ENCODE measurements around the gene RAX.

RAX gene

DNA sequence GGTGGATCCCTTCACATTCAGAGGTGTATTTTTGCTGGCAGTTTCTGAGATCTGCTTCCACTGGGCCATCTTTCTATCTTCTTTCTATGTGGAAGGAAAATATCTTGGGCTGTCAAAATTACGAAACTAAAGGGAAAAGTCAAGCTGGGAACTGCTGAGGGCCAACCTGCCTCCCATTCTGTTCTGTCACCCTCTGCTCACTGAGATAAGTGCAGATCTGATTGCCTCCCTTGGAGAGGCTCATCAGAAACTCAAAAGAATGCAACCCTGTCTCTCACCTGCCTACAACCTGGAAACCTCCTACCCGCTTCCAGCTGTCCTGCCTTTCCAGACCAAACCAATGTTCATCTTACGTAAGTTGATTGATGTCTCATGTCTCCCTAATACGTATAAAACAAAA lies 26.5 kb downstream of the RAX start:
- DNase-seq (ENCODE audit: low read depth), result no peak

GRCh38 chr18:59242906-59243305 lies 30.3 kb downstream of the RAX start:
- DNase-seq (ENCODE audit: low read depth), result no peak

DNA sequence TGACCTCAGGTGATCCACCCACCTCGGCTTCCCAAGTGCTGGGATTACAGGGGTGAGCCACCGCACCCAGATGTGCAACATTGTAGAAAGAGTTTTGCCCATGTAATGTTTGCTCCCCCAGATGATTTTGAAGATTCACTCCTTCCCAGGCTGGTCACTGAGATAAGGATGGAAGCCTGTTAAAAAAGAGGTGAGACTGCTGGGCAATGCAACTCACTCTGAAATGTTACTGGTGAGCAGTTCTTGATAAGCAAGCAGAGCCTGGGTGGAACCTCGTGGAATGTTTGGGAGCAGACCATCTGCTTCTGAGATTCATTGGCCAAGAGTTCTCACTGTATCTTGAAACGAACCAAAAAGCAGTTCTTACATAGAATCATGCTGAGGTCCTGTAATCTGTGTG lies 33.6 kb downstream of the RAX start:
- no peak for DNase-seq (ENCODE audit: low read depth)

- no peak for DNase-seq (ENCODE audit: low read depth)
Measured at GRCh38 chr18:59238385-59238784, 34.9 kb downstream of the RAX start.

DNA sequence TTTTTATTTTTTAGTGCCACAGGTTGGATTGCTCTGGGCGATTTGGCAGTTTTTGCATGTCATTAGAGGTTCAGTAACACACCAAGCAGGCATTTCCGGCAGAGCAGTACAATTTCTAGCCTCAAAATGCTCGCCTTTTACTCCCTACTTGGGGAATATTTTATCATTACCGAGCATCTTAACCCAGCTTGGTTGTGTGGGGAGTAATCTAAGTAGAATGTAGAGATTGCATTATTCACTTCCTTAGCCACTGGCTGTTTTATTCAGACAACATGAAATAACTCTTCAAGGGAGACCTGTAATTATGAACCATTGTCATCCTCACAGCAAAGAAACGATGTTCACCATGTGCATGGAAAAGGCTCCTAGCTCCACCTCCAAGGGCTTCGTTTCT lies 40.2 kb downstream of the RAX start:
- DNase-seq (ENCODE audit: low read depth), result peak; percentile 71

DNA sequence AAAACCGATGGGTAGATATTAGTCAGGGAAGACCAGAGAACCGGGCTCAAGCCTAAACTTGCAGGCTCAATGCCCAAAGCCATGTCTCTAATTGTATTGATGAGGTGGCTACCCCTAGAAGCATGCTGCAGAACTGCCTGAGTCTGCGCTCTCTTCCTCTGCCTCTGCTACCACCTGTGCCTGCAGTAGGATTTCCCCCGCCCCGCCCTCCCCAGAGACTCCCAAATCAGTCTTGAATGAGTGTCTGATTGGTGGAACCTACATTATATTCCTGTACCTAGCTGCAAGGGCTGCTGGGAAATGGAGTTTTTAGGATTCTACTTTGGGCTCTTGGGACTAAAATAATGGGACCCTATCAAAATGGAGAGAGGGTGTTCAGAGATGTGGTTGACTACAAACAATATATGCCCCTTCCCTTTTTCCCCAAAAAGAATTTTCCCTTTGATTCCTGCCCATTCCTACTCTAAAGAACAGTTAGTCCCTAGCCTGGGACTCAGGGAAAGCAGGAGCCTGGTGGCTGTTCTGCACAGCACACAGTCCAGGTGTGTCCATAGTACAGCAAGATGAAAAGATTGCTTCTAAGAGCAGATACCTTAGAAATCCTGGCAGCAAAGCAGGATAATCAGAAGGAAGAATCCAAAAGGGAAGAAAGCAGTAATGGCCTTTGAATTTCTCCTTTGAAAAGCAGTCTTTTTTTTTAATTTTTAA lies 40.8 kb downstream of the RAX start:
- no peak for DNase-seq (ENCODE audit: low read depth)

DNA sequence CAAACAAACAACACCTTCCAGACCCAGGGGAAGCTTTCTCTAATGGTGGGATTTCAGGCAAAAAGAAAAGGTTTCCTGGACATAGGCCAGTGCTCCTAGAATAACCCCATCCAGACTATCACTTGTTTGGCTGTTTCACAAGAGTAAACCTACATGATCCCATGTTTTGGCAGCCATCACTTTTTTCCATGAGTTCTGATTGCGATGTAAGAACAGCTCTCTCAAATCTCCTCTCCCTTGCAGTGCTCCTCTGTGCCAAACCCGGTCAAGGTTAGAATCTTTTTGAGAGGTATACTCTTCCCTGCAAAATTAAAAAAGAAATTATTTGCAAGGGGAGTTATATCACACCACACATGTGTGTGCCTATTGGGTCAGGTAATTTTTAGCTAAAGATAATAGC lies 41.4 kb downstream of the RAX start:
- no peak for DNase-seq (ENCODE audit: low read depth)

GRCh38 chr18:59231114-59231513 lies 42.1 kb downstream of the RAX start:
- no peak for DNase-seq (ENCODE audit: low read depth)

- no peak for DNase-seq (ENCODE audit: low read depth)
Measured at GRCh38 chr18:59229701-59230443, 43.4 kb downstream of the RAX start.

- no peak for DNase-seq (ENCODE audit: low read depth)
Measured at GRCh38 chr18:59229191-59229590, 44.1 kb downstream of the RAX start.

GRCh38 chr18:59228351-59228750 lies 44.9 kb downstream of the RAX start:
- peak; percentile 68 for DNase-seq (ENCODE audit: low read depth)

DNA sequence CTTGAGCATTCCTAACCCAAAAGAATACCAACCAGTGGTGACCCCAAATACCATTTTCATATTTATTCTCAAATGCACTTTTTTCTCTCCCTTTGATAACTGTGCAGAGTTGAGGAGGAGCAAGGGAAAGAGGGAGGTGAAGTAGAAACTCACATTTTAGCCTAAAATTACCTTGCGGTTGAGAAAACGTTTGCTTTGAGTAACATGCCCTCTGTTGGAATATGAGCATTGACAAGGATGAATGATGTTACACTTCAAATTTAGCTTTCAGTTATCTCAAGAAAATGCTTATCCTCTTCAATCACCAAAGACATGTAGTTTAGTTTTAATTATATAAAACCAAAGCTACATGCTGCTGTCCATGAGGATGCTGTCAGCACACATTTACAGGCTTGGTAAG lies 50.9 kb downstream of the RAX start:
- DNase-seq (ENCODE audit: low read depth), result no peak

DNA sequence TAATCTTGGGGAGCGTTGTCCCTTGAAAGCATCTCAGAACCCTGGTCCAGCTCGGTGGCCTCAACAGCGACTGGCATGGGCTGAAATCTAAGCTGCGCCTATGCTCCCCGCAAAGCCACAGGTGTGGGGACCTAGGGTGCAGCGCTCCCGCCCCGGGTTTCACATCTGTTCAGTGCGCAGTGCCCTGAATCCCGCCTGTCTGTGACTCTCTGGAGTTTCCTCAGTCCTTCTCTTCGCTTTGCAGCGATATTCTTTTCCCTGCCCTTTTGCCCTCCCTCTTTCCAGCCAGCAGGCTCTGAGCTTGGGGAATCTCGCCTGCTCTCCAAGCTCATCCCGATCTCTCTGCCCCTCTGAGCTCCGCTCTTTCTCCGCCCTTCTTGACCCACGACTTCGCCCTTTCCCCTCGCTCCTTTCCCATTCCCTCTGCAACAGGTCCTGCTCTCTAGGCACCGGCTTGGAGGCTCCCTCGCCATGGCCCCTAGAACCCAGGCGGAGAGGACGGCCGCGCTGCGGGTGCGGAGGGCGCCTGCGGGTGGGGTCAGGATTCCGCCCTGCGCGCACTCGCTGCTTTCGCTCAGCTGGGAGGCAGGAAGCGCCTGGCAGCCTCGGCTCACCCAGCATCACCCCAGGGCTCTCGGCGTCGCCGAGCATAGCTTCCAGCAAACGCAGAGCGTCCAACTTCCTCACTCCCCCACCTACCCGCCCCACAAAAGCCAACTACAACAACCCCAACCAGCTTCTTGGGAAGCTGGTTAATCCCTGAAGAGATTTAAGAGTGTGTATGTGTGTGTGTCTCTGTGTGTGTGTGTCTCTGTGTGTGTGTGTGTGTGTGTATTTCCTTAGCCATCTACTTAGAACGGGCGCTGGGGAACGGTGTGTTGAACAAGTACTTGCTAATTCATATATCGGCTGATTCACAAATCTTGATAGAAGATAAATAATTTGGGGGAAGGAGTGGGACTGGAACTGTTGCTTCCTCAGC lies 52.2 kb downstream of the RAX start:
- DNase-seq (ENCODE audit: low read depth), result no peak

DNA sequence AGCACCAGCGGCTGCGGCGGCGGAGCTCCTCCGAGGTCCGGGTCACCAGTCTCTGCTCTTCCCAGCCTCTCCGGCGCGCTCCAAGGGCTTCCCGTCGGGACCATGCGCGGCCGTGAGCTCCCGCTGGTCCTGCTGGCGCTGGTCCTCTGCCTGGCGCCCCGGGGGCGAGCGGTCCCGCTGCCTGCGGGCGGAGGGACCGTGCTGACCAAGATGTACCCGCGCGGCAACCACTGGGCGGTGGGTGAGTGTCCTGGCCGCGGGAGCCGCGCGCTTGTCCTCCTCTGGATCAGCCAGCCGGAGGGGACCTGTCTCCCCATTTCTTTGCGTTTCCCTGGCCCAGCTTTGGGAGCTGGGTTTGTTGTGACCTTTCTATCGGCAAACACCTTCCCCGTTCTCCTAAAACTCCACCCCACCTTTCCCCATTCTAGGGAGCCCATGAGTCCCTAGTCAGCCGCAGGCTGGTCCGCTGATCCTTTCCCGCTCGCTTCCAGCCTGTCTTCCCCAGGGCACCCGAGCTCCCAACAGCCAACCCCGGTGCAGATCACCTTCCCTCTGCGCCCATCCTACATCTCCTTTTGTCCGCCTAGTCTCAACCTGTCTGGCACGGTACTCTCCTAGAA lies 53.0 kb downstream of the RAX start:
- DNase-seq (ENCODE audit: low read depth), result no peak

- DNase-seq (ENCODE audit: low read depth), result no peak
Measured at GRCh38 chr18:59219672-59220163, 53.5 kb downstream of the RAX start, which contains the start of gene GRP. TSS of gene GRP (plus strand) at chr18:59220158. CDS start at chr18:59220266, 108 bp downstream.

GRCh38 chr18:59218018-59218417 lies 55.2 kb downstream of the RAX start:
- no peak for DNase-seq (ENCODE audit: low read depth)

Measured in GM04503 (cell line).